AML-193 (cell line): ENCODE measurements around the gene PAXIP1.

Experiments
- DNase-seq, 2 experiments: peaks; one replicate each; lab custom pipeline; 2025; lab: John Stamatoyannopoulos, UW

Gene PAXIP1

GRCh38 chr7:154913638-154914307 lies 89.2 kb downstream of the PAXIP1 start:
- peak; percentile 31 to 45 for DNase-seq

GRCh38 chr7:154912871-154913637 lies 89.9 kb downstream of the PAXIP1 start:
- DNase-seq = no peak

GRCh38 chr7:154911862-154912455 lies 91.0 kb downstream of the PAXIP1 start:
- no peak for DNase-seq

GRCh38 chr7:154911411-154911810 lies 91.5 kb downstream of the PAXIP1 start:
- no peak for DNase-seq

GRCh38 chr7:154910977-154911376 lies 91.9 kb downstream of the PAXIP1 start:
- DNase-seq = no peak

- no peak for DNase-seq
Observed at GRCh38 chr7:154910125-154910524, 92.8 kb downstream of the PAXIP1 start.

- no peak for DNase-seq
Observed at GRCh38 chr7:154909241-154910105, 93.5 kb downstream of the PAXIP1 start.

- no peak for DNase-seq
Observed at GRCh38 chr7:154907651-154908620, 95.0 kb downstream of the PAXIP1 start.

- DNase-seq = no peak
Observed at GRCh38 chr7:154906736-154907355, 96.1 kb downstream of the PAXIP1 start.

GRCh38 chr7:154906201-154906600 lies 96.7 kb downstream of the PAXIP1 start:
- no peak for DNase-seq

- DNase-seq = no peak
Observed at GRCh38 chr7:154905615-154906014, 97.3 kb downstream of the PAXIP1 start.

- no peak for DNase-seq
Observed at GRCh38 chr7:154905146-154905545, 97.8 kb downstream of the PAXIP1 start.

GRCh38 chr7:154903083-154903731 lies 99.7 kb downstream of the PAXIP1 start:
- no peak for DNase-seq

GRCh38 chr7:154902600-154903082 lies 100.3 kb downstream of the PAXIP1 start:
- no peak for DNase-seq

GRCh38 chr7:154899862-154900261 lies 103.1 kb downstream of the PAXIP1 start:
- no peak for DNase-seq

GRCh38 chr7:154898973-154899855 lies 103.7 kb downstream of the PAXIP1 start:
- DNase-seq = no peak

GRCh38 chr7:154896076-154896475 lies 106.8 kb downstream of the PAXIP1 start:
- DNase-seq = no peak
